Hepatocyte (in vitro differentiated cells): ENCODE measurements around the gene STK17B.

ENCODE experiments used
- CTCF ChIP-seq: fragments of 200-600 bp; sonication (generic); IDR thresholded peaks from 2 replicates; pipeline ENCODE4 v1.5.1; 2016; ENCODE audit warnings: antibody characterized with exemption, mild to moderate bottlenecking; ENCODE audit not compliant: poor library complexity
- EZH2 ChIP-seq: fragments of 200-600 bp; sonication (generic); IDR thresholded peaks from 2 replicates; pipeline ENCODE4 v1.6.1; 2016; ENCODE audit warnings: antibody characterized with exemption, mild to moderate bottlenecking, borderline replicate concordance

GRCh38 chr2:196125596-196125995, 45.8 kb downstream of the STK17B start:
- TF ChIP-seq EZH2 (no peak), CTCF (no peak)
